Ishikawa (cell line): ENCODE measurements around the gene CRYBA2.

ENCODE experiments used
- CEBPB ChIP-seq: IDR thresholded peaks from 2 replicates; pipeline ENCODE4 v1.6.1; 2012
- CREB1 ChIP-seq: IDR thresholded peaks from 2 replicates; pipeline ENCODE4 v1.6.1; 2012; ENCODE audit warnings: low read depth
- EP300 ChIP-seq: IDR thresholded peaks from 2 replicates; pipeline ENCODE4 v1.6.1; 2012; ENCODE audit warnings: borderline replicate concordance
- FOXM1 ChIP-seq: IDR thresholded peaks from 2 replicates; pipeline ENCODE4 v1.6.1; 2012; ENCODE audit warnings: low read depth, borderline replicate concordance
- NFIC ChIP-seq: IDR thresholded peaks from 2 replicates; pipeline ENCODE4 v1.6.1; 2012
- RAD21 ChIP-seq: IDR thresholded peaks from 2 replicates; pipeline ENCODE4 v1.6.1; 2012; ENCODE audit warnings: low read depth
- TAF1 ChIP-seq: IDR thresholded peaks from 2 replicates; pipeline ENCODE4 v1.6.1; 2012; ENCODE audit warnings: low read depth, mild to moderate bottlenecking
- YY1 ChIP-seq: IDR thresholded peaks from 2 replicates; pipeline ENCODE4 v1.6.1; 2012; ENCODE audit warnings: low read depth
- TF ChIP-seq, protein P1 (sequence below): IDR thresholded peaks from 2 replicates; pipeline ENCODE4 v1.6.1; 2012

DNA sequence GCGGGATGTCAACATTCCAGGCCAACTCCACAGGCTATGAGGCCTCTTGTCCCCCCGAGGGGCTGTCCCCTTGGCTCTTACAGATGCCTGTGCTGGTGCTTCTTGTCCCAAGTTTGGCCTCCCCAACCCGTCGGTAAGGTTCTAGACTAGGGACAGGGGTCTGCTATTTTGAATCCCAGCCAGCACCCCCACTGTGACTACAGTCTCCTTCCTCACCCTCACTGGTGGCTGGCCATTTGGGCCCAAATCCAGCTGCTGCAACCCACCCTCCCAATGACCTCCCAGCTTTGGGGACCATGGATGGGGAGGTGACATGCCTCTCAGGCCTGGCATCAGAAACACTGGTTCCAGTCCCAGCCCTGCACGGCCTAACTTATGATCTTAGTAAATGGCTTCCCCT is 29.4 kb upstream of the CRYBA2 start:
- TF ChIP-seq EP300, result no peak
- TF ChIP-seq CEBPB, result no peak
- no peak for TF ChIP-seq FOXM1
- no peak for TF ChIP-seq TAF1
- no peak for TF ChIP-seq RAD21
- TF ChIP-seq NFIC, result no peak
- TF ChIP-seq, protein P1, sequence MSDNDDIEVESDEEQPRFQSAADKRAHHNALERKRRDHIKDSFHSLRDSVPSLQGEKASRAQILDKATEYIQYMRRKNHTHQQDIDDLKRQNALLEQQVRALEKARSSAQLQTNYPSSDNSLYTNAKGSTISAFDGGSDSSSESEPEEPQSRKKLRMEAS, result no peak
- no peak for TF ChIP-seq YY1
- TF ChIP-seq CREB1, result no peak
